SKM-1 (cell line): Measurements from ENCODE around the gene FHOD3.
A peak's percentile ranks its signal among the peaks of the same experiment; 100 is the strongest.

Experiments used
- DNase-seq: peaks from one replicate; lab custom pipeline; 2025; ENCODE audit not compliant: unreplicated experiment; lab: John Stamatoyannopoulos, UW

The FHOD3 gene

DNA sequence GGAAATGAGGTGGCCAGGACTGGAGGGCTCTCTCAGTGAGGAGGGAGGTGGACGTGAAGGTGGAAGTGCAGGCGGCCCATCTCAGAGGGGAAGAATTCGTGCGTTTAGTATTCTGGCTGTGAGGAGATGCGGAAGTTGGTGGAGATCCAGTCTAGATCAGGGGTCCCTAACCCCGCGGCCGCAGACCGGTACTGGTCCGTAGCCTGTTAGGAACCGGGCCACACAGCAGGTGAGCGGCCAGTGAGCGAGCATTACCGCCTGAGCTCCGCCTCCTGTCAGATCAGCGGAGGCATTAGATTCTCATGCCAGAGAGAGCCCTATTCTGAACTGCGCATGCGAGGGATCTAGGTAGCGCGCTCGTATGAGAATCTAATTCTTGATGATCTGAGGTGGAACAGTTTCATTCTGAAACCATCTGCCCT, 1.6 kb upstream of the FHOD3 start:
- no peak for DNase-seq

DNA sequence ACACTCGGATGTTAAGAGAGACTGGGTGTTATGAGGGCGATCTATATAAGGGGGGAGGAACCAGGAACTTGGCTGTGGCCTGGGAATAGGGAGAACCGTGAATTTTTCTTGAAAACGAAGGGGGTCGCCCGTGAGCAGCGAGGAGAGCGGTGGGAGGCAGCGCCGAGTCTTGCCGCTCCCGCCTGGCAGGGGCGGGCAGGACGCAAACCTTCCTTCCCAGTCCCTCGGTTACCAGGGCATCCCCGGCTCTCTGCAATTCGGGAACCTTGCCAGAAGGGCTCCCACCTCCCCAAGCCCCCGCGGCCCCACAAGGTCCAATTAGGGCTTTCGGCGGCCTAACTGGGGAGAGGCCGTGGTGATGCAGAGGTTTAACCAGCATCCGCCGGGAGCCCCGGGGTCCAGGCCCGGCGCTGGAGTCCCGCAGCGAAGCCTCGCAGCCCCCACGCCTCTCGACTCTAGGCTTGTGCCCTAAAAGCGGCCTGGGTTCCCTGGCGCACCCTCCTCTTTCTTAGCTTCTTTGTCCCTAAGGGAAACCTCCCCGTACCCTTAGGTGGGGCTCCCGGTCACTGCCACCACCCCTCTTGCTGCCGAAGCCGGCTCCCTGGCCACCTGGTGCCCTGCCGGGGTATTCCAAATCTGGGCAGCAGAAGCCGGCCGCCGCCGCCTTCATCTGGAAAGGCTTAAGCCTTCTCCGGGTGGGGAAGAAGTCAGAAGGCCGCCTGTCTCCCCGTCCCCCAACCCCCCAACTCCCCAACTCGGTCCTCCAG, 680 bp upstream of the FHOD3 start:
- peak; percentile 4 for DNase-seq

DNA sequence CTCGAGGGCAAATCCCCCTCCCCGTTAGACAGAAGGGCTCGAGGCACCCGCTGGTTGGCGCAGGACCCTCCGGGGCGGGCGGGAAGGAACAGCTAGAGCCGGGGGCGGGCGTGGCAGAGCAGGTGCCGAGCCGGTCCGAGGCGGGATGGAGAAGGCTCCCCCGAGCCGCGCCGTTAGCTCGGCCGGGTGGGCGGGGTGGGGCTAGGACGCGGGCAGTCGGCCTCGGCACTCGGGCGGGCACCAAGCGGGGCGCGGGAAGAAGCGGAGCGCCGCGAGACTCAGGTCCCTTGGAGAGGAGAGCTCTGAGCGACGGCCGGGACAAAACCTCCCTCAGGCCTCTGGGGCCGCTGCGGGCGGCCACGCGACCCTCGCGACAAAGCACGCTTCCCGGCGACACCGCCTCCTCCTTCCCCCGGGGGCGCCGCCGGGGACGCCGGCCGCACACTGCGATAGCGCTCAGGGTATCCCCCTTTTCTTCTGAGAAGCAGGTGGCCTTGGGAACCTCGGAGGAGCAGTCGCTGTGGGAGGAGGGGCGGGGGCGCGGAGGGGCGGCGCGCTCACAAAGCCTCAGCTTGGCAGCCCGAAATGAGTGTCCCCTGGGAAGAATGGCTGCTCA, 721 bp downstream of the FHOD3 start:
- DNase-seq = no peak

DNA sequence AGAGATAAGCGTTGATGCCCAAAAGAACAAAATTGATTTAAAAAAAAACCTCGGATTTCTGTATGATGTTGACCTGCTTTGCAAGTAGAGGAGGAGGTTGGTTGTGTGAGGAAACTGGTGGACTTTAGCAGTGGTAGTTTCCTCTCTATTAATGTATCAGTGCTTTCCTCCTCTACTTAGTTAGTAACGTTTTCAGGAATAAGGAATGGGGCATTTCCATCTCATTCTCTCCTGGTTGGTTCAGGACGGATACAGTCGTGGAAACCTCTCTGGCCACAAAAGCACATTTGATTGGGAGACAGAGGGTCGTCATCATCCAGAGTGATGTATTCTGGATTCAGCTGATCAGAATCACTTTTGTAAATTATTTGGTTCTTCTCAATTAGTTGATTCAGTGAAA, 1.5 kb downstream of the FHOD3 start:
- no peak for DNase-seq

DNA sequence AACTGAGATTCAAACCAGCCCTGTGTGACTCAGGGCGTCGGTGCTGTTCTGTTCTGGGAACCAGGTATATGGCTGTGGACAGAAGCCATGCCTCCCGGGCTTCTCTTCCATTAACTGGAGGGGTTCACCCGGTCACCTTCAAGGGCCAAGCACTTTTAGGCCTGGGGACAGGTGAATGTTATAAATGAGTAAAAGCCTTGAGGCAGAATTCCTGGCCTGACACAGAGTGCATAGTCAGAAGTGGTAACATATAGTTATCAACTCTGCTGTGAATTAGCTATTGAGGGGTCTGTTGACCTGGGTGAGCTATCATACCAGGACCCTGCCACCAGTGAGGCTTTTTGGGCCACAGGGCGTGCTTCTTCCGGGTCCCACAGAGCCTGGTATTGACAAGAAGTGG, 2.7 kb downstream of the FHOD3 start:
- no peak for DNase-seq

DNA sequence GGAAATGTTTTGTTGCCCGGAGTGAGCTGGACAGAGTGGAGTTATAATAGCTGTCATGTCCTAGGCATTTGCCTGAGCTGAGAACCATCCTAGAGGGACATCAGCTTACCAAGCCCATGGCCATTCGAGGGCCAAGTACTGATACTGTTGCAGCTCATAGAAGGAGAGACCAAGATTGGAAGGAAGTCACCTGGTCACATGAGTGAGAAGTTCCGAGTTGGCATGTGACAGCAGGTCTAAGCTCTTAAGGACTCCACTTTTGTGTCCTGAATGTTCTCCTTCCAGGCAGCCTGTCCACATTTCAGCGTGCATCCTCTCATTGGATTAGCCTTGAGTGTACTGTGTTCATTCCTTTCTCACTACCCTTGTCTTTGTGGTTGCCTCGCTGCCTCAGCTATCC, 4.4 kb downstream of the FHOD3 start:
- DNase-seq = no peak

DNA sequence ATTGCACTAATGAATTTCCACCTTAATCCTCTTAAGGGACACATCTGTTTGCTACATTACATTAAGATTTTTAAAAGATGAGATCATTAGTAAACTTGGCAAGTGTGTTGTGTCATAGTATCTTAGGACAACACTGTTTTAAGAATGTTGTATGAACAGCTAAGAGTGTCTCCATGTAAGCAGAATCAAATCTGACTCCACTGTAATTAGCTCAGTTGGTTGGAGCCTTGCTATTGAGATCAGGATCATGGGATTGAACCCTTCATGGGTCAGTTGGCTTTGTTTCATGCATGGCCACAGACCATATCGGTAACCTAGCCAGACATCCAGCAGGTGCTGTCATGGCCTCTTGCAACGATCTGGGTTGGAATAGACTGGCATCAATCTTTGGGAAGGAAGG, 5.2 kb downstream of the FHOD3 start:
- DNase-seq = no peak

DNA sequence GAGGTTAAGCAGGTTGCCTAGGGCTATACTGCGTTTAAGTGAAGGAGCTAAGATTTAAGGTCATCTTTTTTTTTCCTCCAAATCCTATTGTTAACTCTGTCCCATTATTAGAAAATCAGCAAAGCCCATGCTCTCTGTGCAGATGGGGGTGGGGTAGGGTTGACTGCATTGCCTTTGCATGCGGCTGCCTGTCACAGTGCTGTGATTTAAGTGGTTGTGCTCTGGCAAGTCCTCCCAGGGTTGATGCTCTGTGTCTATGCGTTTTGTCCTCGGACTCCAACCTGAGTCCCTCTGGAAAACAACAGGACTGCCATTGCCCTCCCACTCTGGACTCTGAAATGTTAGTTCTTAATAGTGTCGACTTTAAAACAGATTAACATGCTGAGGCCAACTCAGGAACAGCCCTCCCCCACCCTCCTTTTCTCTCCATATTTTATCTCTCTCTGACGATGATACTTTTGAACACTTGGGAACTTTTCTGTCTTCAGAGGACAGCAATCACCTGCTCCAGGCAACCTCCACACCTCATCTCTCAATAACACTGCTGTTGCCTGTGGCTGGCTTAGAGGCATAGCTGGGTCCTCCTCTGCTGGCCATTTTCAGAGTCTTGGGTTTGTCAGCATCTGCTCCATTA, 5.8 kb downstream of the FHOD3 start:
- no peak for DNase-seq

DNA sequence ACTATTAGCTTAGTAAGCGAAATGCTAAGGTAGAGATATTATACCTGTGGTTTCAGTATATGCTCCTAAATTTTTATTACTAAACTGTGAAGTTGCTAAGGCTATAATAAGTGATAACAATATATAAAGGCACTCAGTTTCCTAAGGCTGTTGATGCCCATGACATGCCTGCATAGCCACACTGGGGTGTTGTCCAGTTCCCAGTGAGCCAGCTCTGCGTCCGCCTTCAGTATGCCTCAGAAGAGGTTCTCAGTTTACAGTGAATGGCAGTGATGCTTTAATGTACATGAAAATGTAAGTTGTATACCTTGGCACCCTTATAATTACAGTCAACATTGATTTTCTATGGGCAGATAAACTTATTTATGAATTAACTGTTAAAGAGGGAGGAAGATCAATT, 7.2 kb downstream of the FHOD3 start:
- DNase-seq = no peak

DNA sequence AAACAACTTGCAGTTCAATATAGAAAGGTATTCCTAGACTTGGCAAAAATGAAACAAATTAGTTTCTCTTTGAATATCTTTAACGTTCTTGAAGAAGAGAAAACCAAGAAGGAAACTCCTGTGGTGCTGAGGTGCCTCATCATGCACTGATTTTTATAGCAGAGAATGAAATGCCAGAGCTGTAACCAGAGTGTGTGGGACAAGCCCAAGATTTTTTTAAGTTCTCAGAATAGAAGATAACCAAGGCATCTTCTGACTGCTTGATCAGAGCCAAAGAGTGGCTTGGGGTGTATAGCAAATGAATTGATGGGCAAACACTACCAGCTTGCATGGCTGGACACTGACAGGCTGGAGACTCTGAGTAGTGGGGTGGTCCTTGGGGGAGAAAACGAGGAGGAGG, 7.9 kb downstream of the FHOD3 start:
- no peak for DNase-seq

DNA sequence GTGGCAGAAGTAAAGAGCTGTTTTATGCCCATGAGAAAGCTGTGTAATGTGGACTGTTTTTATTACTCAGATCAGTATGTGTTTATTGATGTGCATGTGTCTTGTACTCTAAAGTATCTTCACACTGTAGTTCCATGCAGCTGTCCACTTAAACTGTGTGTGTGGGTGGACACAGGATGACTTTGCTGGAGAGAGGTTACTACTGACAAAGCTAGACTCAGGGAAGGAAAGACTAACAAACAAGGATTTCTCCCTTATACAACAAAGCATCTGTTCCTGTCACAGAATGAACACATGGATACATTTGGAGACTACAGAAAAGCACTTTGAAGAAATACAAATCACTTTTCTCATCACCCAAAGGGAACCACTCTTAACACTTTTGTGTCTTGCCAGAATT, 10.0 kb downstream of the FHOD3 start:
- DNase-seq = no peak

DNA sequence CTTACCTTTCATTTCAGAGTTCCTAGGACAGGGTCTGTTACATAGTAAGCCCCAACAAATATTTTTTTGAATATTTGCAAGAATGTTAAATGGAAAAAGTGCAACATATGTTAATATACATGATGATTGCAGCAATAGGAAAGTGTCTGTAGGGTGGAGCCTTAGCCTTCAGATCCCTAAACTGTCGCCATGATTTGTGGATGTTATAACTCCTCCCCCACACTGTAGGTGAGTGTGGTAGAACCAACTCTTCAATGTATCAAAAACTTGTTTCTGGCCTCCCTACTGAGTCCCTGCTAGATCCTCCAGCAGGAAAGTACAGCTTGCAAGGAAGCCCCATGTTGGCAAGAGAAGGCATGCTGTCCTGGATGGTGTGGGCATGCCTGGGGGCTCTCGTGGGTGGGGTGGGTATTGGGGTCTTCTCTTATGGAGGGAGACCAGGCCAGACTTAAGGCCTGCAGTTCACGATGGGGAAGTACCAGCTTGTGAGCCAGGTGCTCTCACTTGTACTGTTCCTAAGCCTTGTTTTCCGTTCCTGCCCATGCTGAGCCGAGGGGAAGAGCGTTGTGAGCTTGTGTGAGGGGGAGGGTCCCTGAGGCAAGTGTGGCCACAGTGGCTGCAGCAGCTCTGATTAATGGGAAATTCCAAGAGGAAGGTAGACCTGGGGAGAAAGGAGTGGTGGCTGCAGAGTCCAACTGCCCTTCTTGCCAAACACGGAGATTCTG, 11.4 kb downstream of the FHOD3 start:
- DNase-seq = no peak

DNA sequence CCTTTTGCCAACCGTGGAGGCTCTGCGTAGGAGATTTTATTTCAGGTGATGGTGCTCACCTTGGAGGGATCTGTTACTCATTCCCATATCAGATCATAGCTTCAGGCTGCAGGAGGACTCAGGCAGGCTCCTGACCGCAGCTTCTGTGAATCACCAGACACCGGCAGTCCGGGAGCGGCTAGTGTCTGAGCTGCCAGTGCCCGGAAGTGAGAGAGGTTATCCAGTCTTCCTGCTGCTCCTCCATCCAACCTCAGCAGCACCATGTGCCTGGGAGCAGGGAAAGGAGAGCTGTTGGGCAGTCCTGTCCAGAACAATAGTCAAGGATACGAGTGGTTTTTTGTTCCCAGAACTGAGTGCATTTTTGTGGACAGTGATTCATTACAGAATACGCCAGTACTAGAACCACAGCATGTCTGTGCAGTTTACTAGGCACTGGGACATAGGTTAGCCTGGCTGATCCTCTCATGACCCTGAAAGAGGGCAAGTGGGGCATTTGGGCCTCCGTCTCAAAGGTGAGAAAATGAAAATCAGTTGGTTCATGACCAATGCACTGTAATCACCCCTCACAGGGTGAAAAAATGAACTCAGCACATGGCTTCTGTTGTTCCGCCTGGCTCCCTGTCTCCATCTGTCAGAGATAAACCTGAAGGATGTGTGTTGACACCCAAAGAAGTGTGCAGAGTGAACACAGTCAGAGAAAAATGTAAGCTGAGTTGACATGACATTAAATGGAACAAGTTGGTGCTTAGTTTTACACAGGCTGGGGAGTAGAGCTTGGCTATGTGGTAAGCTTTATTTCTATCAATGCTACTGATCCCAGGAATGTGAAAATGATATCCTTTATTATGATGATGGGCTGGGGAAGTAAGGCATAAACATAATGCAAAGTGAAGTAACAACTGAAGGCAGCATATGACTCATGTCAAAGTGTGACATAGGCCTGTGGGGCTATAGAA, 12.2 kb downstream of the FHOD3 start:
- DNase-seq = no peak

DNA sequence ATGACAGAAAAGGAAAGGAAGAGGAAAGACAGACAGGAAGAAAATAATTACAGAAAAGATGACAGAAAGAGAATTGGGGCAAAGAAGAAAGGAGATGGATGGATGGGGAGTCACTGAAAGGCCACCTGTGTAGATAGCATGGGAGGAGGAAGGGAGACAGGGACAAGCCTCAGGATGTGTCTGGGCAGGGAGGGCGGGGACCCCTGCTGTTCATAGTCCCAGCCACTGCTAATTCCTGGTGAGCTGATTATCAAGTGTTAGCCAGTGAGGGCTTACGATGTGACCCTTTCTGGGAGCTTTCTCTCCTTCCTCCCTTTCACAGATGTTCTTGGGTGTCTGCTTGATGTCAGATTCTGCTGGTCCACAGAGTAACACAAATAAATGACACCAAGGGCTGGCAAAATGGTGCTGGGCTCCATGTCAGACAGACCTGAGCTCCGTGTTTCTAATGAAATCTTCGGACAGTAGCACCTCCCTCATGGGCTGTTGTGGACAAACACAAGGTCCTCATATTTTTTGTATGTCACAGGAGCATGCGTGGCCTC, 13.6 kb downstream of the FHOD3 start:
- no peak for DNase-seq

DNA sequence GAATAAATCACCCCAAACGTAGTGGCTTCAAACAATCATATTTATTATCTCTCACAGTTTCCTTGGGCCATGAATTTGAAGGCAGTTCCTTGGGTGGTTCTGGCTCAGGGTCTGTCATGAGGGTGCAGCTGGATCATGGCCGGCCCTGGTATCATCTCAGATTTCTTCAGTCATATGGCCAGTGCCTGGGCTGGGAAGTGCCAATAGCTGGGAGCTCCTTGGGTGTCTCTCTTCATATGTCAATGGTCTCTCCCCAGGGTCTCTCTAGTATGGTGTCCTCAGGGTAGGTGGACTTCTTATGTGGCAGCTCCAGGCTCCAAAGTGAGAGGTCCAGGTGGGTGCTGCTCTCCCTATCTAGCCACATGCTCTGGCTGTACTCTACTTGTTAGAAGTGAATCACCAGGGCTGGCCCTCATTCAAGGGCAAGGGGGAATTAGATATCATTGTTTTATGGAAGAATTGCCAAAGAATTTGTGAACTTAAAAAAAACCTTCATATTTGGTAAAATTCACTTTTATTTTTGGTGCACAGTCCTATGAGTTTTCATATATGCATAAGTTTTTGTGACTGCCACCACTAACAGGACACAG, 15.4 kb downstream of the FHOD3 start:
- no peak for DNase-seq

DNA sequence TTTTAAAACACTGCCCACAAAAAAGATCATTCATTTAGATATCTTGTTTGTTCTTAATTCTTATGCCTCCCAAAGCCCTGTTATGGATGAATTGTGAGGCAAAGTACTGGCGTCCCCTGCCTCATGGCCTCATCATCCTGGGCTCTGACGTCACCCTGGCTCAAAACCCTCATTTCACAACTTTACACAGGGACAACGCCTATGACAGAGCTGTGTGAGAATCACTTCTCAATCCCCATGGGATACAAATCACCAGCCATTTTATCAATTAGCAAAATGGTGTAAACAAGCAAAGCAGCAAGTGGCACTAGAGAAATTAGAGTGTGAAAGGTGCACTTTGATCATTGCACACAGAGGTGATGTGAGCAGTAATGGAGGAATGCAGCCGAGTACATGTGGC, 16.6 kb downstream of the FHOD3 start:
- no peak for DNase-seq

DNA sequence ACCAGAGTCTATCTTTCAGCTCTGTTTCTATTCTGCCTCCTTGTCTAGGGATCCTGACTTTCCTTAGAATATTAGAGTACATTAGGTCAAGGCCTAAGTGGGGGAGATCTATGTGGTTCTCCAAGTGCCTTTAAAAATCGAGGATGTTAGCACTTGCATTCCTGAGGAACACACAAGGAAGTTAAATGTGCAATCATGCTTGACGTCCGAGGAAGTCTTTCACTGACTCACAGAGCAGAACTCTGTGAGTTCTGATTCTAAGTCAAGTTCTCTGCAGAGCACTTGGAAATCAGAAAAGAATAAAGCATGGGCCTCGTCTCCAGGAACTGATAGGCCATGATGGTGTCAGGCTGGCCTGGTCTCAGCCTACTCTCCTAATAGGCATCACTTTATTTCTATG, 17.2 kb downstream of the FHOD3 start:
- DNase-seq = no peak

DNA sequence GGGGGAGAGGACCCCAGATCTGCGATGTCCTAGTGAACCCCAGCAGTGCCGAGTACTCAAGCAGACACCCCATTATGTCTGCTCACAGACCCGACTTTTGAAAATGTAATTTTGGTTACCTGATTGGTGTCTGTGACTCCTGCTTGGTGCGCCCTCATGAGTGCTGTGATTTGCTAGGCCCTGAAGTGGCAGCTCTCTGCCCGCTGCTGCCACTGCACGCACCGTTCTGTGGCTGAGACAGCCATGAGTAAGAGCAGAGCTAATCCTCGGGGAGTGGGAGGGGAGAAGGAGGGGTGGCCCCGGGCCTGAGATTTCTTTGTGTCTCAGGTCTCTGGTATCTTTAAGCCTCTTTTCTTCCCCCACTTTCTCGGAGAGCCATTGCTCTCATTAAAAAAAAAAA, 18.2 kb downstream of the FHOD3 start:
- no peak for DNase-seq

DNA sequence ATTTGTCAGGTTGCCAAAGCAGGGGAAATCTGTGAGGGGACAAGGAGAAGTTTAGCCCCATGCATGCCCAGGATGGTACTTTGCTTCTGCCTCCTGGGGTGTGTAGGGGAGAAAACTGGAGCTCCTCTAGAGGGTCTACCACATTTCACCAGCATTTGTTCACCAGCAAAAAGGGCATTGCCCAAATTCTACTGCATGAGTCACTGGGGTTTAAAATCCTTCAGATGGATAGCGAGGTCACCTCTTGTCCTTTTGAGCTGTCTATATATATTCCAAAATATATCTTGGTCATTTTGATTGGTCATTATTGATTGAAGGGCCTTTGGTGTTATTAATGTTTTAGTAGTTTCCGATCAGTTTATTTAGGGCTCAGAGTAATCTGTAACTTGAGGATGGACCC, 18.7 kb downstream of the FHOD3 start:
- DNase-seq = no peak
